Endothelial cell of umbilical vein (primary cell): Measurements from ENCODE around the gene CLDN8.

ENCODE experiments used
- CTCF ChIP-seq, 2 donors: IDR thresholded peaks; 1 replicate in 1 of 2; 2 replicates in 1 of 2; pipeline ENCODE4 v1.5.1; 2011; ENCODE audit warnings: low read length in 2 of 2, mild to moderate bottlenecking in 2 of 2, moderate library complexity in 2 of 2, control low read depth in 1 of 2, inconsistent platforms in 1 of 2, low read depth in 1 of 2; ENCODE audit not compliant: insufficient read depth in 1 of 2; ENCODE audit errors: extremely low read depth in 1 of 2
- EZH2 ChIP-seq: IDR thresholded peaks from 2 replicates; pipeline ENCODE4 v1.6.1; 2012; ENCODE audit warnings: borderline replicate concordance, low read depth, mild to moderate bottlenecking, moderate library complexity, low read length, inconsistent platforms; ENCODE audit not compliant: severe bottlenecking
- MAX ChIP-seq: IDR thresholded peaks from 2 replicates; pipeline ENCODE4 v1.6.1; 2011; ENCODE audit not compliant: insufficient read depth, insufficient read length
- POLR2AphosphoS5 ChIP-seq: IDR thresholded peaks from 2 replicates; pipeline ENCODE4 v1.6.1; 2012; ENCODE audit warnings: low read depth, mild to moderate bottlenecking, control low read depth, low read length, moderate library complexity; ENCODE audit not compliant: insufficient read depth

DNA sequence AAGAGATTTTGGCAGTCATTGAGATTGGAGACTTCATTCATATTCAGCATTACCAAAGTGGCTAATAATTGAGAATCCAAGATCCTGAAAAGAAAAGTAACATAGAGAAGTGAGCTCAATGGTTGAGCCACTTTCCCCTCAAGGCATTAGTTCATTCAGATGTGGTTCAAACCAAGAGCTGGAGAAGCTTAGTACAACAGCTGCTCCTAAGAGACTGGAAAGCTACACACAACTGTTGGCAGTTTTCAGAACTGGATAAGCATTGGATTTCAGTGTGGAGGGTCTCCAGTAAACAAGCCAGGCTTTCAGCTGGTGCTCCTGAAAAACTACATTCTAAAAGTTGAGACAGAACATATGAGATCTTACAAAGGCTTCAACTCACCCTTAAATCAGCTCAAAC, 29.2 kb upstream of the CLDN8 start:
- TF ChIP-seq CTCF (IDR thresholded peaks at IDR 0.05; ENCODE audit: extremely low read depth in 1 of 2, insufficient read depth in 1 of 2, low read depth in 1 of 2, low read length in 2 of 2) = no peak
- no peak for TF ChIP-seq EZH2
- TF ChIP-seq POLR2AphosphoS5 = no peak
- no peak for TF ChIP-seq MAX
